Lower lobe of right lung (tissue), 2 donors: ENCODE results near the gene LRRC75A. TPM values are rescaled to one million over a fixed set of nuclear protein-coding genes. Genes with fewer than 3 reads are reported as not detected.

Source experiments
- ATAC-seq, 2 donors: fragments of 200-7000 bp; cut with Tn5 transposase; one replicate each; pipeline ENCODE4 v1.9.1; 2020 to 2022; ENCODE audit warnings: mild to moderate bottlenecking in 2 of 2, moderate library complexity in 2 of 2
- DNase-seq: peaks from one replicate; pipeline ENCODE4 v3.0.0-alpha.2; 2020
- H3K27ac ChIP-seq: fragments of 200-600 bp; one replicate; pipeline ENCODE4 v1.8.0; 2022
- H3K27me3 ChIP-seq: fragments of 200-600 bp; one replicate; pipeline ENCODE4 v1.8.0; 2022; ENCODE audit warnings: low read depth
- H3K36me3 ChIP-seq: fragments of 200-600 bp; one replicate; pipeline ENCODE4 v1.8.0; 2022; ENCODE audit warnings: mild to moderate bottlenecking
- H3K4me1 ChIP-seq: fragments of 200-600 bp; one replicate; pipeline ENCODE4 v1.8.0; 2022
- H3K4me3 ChIP-seq: fragments of 200-600 bp; one replicate; pipeline ENCODE4 v1.8.0; 2022; ENCODE audit warnings: mild to moderate bottlenecking
- H3K9me3 ChIP-seq: fragments of 200-600 bp; one replicate; pipeline ENCODE4 v1.8.0; 2022
- intact Hi-C: fragments of 100-400 bp; cut with DNase I; formaldehyde crosslinking; loops from one replicate; pipeline ENCODE4 v1.11.0; 2022
- total RNA-seq: library from RNA; stranded (reverse); fragmentation: NEBNext Ultra II Directional; extraction: Animal tissue kit (Norgen Biotek cat#: 25700); gene quantifications from one replicate; pipeline ENCODE4 v1.2.1, GENCODE V29; 2021
- TF ChIP-seq, protein P1 (sequence below): fragments of 200-600 bp; IDR thresholded peaks from one replicate; pipeline ENCODE4 v1.8.0; 2022; ENCODE audit warnings: antibody characterized with exemption, mild to moderate bottlenecking
- donor health status: DM: no; HTN: yes; CAD: no; lungs with severe emphysema.

Gene LRRC75A
- total RNA-seq, 1 donor from 2014 or later, result 3.8 TPM

DNA sequence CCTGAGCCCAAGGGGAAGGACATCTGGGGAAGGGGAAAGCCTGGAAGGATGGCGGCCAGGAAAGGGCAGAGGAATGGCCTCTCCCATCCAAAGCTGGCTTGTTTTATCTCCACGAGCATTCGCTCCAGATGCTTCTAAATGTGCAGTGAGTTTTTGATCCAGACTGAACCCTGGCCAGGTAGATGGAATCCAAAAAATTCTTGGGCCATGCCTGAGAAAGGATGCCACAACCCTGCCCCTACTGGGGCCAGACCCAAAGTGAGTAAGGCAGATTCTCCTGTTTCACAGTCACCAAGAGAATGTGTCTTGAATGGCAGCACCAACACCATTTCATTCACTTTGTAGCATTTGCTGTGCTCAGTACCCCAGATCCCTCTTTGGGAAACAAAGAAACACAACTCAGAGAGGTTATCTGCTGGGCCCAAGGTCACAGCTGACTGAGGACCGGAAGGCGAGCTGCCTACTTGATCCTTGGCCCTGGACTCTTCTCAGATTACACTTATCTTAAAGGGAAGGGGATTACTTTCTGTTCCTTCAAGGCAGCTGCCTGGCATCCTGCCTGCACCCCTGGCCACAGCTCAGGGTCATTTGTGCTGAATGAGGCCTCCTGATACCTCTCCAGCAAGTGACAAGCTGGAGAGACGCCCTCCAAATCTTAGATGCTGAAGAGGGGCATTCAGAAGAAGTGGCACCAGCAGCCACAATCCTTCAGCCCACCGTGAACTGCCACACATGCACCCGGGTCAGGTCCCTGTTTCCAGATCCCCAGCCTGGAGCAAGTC is 3.6 kb downstream of the LRRC75A start:
- Histone ChIP-seq H3K27me3 (no peaks in the 10 kb centered on the region), H3K9me3 (no peaks in the 10 kb centered on the region), H3K4me1 (peaks cover 30% of the 10 kb centered on the region), H3K27ac (no peak overlapping the region), H3K36me3 (no peaks in the 10 kb centered on the region), H3K4me3 (no peak overlapping the region)
- DNase-seq, result no peak
- no peak for ATAC-seq
- TF ChIP-seq, protein P1, sequence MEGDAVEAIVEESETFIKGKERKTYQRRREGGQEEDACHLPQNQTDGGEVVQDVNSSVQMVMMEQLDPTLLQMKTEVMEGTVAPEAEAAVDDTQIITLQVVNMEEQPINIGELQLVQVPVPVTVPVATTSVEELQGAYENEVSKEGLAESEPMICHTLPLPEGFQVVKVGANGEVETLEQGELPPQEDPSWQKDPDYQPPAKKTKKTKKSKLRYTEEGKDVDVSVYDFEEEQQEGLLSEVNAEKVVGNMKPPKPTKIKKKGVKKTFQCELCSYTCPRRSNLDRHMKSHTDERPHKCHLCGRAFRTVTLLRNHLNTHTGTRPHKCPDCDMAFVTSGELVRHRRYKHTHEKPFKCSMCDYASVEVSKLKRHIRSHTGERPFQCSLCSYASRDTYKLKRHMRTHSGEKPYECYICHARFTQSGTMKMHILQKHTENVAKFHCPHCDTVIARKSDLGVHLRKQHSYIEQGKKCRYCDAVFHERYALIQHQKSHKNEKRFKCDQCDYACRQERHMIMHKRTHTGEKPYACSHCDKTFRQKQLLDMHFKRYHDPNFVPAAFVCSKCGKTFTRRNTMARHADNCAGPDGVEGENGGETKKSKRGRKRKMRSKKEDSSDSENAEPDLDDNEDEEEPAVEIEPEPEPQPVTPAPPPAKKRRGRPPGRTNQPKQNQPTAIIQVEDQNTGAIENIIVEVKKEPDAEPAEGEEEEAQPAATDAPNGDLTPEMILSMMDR, result no peak
- intact Hi-C loops, result no loop called here

DNA sequence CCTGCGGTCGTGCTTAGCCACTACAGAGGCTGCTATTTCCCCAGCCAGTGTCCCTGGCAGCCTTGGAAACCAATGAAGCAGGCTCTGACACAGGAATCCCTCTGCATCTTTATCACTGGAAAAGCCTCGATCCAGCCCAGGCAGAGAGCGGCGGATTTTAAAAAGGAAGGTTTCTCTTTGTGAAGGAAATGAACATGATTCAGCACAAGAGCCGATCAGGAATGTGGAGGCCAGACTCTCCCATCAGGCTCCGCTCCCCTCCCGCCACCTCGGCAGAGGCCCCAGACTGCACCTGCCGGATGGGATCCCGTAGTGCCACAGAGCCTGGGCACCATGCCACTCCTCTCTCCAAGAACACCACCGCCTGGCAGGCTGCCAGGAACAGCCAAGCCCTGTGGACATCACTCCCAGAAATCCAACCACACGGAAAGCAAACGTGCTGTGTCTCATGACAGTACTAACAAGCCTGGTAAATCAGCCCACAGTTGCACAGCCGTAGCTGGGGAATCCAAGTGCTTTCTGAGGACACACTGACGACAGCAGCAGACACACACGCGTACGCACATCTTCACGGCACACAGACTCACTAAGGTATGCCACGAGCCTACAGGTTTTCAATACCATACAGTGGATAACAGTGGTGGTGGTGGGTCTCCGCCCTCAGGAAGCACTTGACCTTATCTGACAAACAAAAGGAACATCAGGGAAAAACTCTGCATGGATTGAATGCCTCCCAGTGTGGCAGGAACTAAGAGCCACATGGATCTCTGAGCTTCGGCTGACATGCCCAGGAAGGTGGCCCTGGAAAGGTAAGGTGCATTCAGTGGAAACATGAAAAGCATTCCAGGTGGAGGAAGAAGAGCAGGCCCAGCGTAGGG is 5.4 kb downstream of the LRRC75A start:
- Histone ChIP-seq H3K27ac (no peak overlapping the region), H3K27me3 (no peaks in the 10 kb centered on the region), H3K9me3 (no peaks in the 10 kb centered on the region), H3K36me3 (no peaks in the 10 kb centered on the region), H3K4me1 (peaks cover 26% of the 10 kb centered on the region), H3K4me3 (peak overlapping the region; percentile 10)
- TF ChIP-seq, protein P1, result no peak
- DNase-seq (peak; percentile 89), ATAC-seq (peak; percentile 79 to 82)
- intact Hi-C loops, result no loop called here

DNA sequence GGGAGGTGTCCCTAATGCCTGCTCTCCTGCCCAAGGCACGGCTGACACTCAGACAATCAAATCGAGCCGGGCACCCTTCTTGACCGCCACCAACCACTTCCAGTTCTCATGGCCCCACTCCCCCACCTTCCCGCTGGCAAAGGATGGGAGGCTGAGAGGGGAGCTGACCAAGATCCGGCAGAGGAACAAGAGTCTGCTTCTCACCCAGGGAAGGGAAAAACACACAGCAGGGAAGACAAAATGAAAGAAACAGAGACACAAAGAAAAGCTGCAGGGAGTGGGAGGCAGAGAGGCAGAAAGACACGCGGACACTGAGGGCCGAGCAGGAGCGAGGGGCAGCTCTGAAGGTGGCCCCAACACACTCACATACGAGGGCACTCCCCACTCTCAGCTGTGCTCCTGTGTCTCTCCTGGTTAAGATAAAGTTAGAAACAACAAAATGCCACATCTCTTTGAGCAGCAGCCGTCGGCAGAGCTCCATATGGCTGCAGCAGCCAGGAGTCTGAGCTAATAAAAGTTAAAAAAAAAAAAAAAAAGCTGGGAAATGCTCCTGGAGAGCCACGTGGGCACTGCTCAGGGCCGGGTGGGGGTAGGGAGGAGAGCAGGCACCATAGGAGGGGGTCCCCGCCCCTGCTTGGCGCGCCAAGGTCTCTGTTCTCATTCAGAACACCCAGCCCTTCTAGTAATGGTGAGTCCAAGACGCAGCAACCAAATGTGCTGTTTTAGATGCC is 7.4 kb downstream of the LRRC75A start:
- Histone ChIP-seq H3K27me3 (no peaks in the 10 kb centered on the region), H3K9me3 (no peaks in the 10 kb centered on the region), H3K4me3 (no peak overlapping the region), H3K36me3 (no peaks in the 10 kb centered on the region), H3K27ac (no peak overlapping the region), H3K4me1 (peaks cover 18% of the 10 kb centered on the region)
- ATAC-seq (no peak), DNase-seq (no peak)
- TF ChIP-seq, protein P1, result no peak
- intact Hi-C loops, result no loop called here

DNA sequence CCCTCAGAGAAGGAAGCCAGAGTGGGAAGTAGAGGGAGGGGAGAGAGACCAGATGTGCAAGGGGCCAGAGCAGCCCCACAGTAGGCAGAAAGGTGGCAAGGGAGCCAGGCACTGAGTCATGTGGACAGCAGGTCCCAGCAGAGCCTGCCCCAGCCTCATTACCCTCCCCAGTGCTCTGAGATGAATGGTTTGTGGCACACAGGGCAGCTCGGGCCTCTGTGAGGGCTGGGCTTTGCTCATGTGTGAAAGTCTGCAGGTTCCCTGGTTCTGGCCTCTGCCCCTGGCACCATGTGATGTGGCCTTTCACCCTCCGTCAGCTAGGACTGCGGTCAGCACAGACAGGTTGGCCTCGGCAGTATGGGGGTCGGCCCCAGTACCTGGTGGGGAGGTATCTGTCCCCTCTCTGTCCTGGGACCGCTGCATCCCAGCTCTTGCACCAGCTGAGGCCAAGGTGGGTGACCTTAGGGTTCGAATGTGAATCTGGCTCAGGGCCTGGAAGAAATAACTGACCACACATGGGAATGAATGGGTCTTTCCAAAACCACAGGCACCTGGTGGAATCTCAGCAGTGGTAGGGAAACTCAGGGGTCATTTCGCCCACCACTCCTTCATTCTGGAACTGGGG is 8.9 kb downstream of the LRRC75A start:
- Histone ChIP-seq H3K4me1 (peaks cover 18% of the 10 kb centered on the region), H3K9me3 (no peaks in the 10 kb centered on the region), H3K27ac (no peak overlapping the region), H3K27me3 (no peaks in the 10 kb centered on the region), H3K36me3 (no peaks in the 10 kb centered on the region), H3K4me3 (no peak overlapping the region)
- ATAC-seq (no peak), DNase-seq (no peak)
- intact Hi-C loops, result no loop called here
- TF ChIP-seq, protein P1, result no peak

DNA sequence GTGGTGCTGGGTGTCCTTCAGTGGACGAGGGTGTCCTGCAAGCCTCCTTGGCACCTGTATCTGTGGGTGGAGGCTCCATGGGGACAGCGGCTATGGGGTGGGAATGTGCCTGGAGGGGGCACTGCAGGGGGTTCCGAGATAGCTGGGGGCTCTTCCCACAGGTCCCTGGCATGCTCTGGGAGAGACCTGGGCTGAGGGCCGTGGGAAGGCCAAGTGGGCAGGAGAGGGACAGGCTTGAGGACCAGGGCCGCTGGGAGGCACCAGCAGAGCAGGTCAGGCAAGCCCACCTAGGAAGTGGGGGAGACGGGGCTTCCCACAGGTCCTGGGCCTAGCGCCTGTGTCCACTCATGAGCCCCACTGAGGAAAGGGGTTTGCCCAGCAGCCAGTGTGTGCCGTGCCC is 9.7 kb downstream of the LRRC75A start:
- H3K27me3 ChIP-seq, result no peaks in the 10 kb centered on the region
- TF ChIP-seq, protein P1, result no peak
- H3K4me1 ChIP-seq, result peaks cover 17% of the 10 kb centered on the region
- no peaks in the 10 kb centered on the region for H3K9me3 ChIP-seq
- intact Hi-C loops, result no loop called here
- H3K4me3 ChIP-seq, result no peak overlapping the region
- no peak overlapping the region for H3K27ac ChIP-seq
- no peak for DNase-seq
- no peak for ATAC-seq
- H3K36me3 ChIP-seq, result no peaks in the 10 kb centered on the region
